GM18867 (cell line): Measurements from ENCODE around the gene CCDC6.
"Not testable (repeated sequence)": the region's sequence is repeated elsewhere in the genome, so short reads cannot be mapped to it uniquely, and the experiment has no call there.

ENCODE experiments used
- ATAC-seq: cut with Tn5 transposase; IDR thresholded peaks from one replicate; pipeline ENCODE4 v1.9.1; 2021; ENCODE audit warnings: mild to moderate bottlenecking, moderate library complexity; ENCODE audit not compliant: unreplicated experiment

Gene CCDC6

GRCh38 chr10:59773088-59773487 lies 133.3 kb downstream of the CCDC6 start:
- ATAC-seq, result no peak

- no peak for ATAC-seq
These were observed 135.1 kb downstream of the CCDC6 start for GRCh38 chr10:59771162-59771807.

GRCh38 chr10:59770689-59771088 lies 135.7 kb downstream of the CCDC6 start:
- ATAC-seq, result no peak

- ATAC-seq, result no peak
These were observed 143.9 kb downstream of the CCDC6 start for GRCh38 chr10:59762505-59762904.

GRCh38 chr10:59757966-59758365 lies 148.4 kb downstream of the CCDC6 start:
- no peak for ATAC-seq

GRCh38 chr10:59754951-59755350 lies 151.4 kb downstream of the CCDC6 start:
- ATAC-seq, result no peak

GRCh38 chr10:59753267-59753666 lies 153.1 kb downstream of the CCDC6 start, which contains the start of gene MRLN:
Gene MRLN (minus strand): TSS chr10:59753455.
- no peak for ATAC-seq

GRCh38 chr10:59752278-59752940 lies 153.9 kb downstream of the CCDC6 start:
- no peak for ATAC-seq

- no peak for ATAC-seq
These were observed 156.0 kb downstream of the CCDC6 start for GRCh38 chr10:59750155-59750945.

GRCh38 chr10:59748834-59749233 lies 157.5 kb downstream of the CCDC6 start:
- ATAC-seq, result no peak

- no peak for ATAC-seq
These were observed 161.1 kb downstream of the CCDC6 start for GRCh38 chr10:59745163-59745650.

GRCh38 chr10:59744762-59745161 lies 161.6 kb downstream of the CCDC6 start:
- ATAC-seq, result not testable (repeated sequence)

GRCh38 chr10:59744156-59744555 lies 162.2 kb downstream of the CCDC6 start:
- not testable (repeated sequence) for ATAC-seq

GRCh38 chr10:59741583-59741982 lies 164.8 kb downstream of the CCDC6 start:
- no peak for ATAC-seq

GRCh38 chr10:59741048-59741447 lies 165.3 kb downstream of the CCDC6 start:
- ATAC-seq, result no peak
